Kidney (tissue), 14 donors: ENCODE measurements around the gene GMDS. TPM values are rescaled to one million over a fixed set of nuclear protein-coding genes. Genes with fewer than 3 reads are reported as not detected.
A peak's percentile ranks its signal among the peaks of the same experiment; 100 is the strongest.

Source experiments
- DNase-seq, 5 donors: peaks; one replicate each; pipeline ENCODE4 v3.0.0-alpha.2; 2013 to 2020
- FAIRE-seq: peaks from 2 replicates; lab custom pipeline; 2012; peaks lifted over from hg19 to GRCh38; lab: Jason Lieb, UNC
- H3K27ac ChIP-seq, 2 donors: one replicate each; pipeline ENCODE4 v1.7.0; 2013; ENCODE audit warnings: low read depth in 2 of 2, low read length in 2 of 2, inconsistent platforms in 1 of 2
- H3K27me3 ChIP-seq: one replicate; pipeline ENCODE4 v1.7.1; 2013; ENCODE audit warnings: low read length, inconsistent platforms; ENCODE audit not compliant: control insufficient read depth, insufficient read depth
- H3K36me3 ChIP-seq, 3 donors: one replicate each; pipeline versions ENCODE4 v1.7.0 to v1.7.1; 2013; ENCODE audit warnings: low read length in 3 of 3, control low read depth in 1 of 3, inconsistent platforms in 1 of 3; ENCODE audit not compliant: insufficient read depth in 3 of 3, control insufficient read depth in 2 of 3
- H3K4me1 ChIP-seq, 3 donors: one replicate each; pipeline versions ENCODE4 v1.7.0 to v1.7.1; 2013; ENCODE audit warnings: low read length in 3 of 3, inconsistent platforms in 1 of 3, low read depth in 1 of 3; ENCODE audit not compliant: control insufficient read depth in 2 of 3, insufficient read depth in 2 of 3
- H3K4me3 ChIP-seq, 3 donors: one replicate each; pipeline versions ENCODE4 v1.7.0 to v1.8.1; 2013; ENCODE audit warnings: low read length in 3 of 3, control low read depth in 1 of 3, inconsistent platforms in 1 of 3
- H3K9ac ChIP-seq, 3 donors: one replicate each; pipeline versions ENCODE4 v1.7.0 to v1.7.1; 2013; ENCODE audit warnings: low read length in 3 of 3, control low read depth in 1 of 3, inconsistent platforms in 1 of 3
- H3K9me3 ChIP-seq, 3 donors: one replicate each; pipeline versions ENCODE4 v1.7.0 to v1.7.1; 2013; ENCODE audit warnings: low read length in 3 of 3, control low read depth in 1 of 3, inconsistent platforms in 1 of 3; ENCODE audit not compliant: control insufficient read depth in 2 of 3, insufficient read depth in 1 of 3
- CTCF ChIP-seq: IDR thresholded peaks from 3 replicates; pipeline ENCODE4 v1.5.1; 2012; ENCODE audit warnings: mild to moderate bottlenecking, moderate library complexity, borderline replicate concordance; ENCODE audit not compliant: insufficient read depth; ENCODE audit errors: extremely low read depth
- intact Hi-C: fragments of 100-400 bp; cut with DNase I; formaldehyde crosslinking; loops from one replicate; pipeline ENCODE4 v1.11.1; 2022
- polyA plus RNA-seq: library from polyadenylated mRNA; stranded (reverse); fragments of 350-450 nt; fragmentation: Illumina TruSeq; extraction: RNeasy Lipid Tissue Mini Kit (QIAGEN cat#74804); gene quantifications from one replicate; pipeline ENCODE4 v1.2.3, GENCODE V29; 2014; ENCODE audit warnings: low read depth, low replicate concordance; ENCODE audit not compliant: insufficient read depth
- total RNA-seq: library from RNA; stranded (reverse); fragmentation: NEBNext Ultra II Directional; extraction: Animal tissue kit (Norgen Biotek cat#: 25700); gene quantifications from one replicate; pipeline ENCODE4 v1.2.1, GENCODE V29; 2021
- donor health status: control.
- donor health status: control.
- donor health status: control.
- donor health status: control.
- donor health status: control.
- donor health status: DM: yes; HTN: yes; CAD: no.
- donor health status: Normal renal cell carcinoma (clear cell type).

Gene GMDS
- total and polyA plus RNA-seq, 2 donors from 2014 or later: 49.6 to 63.7 TPM

- H3K4me3 ChIP-seq: no peak overlapping the region
- TF ChIP-seq CTCF: no peak
- no peaks in the 10 kb centered on the region for H3K36me3 ChIP-seq
- H3K27ac ChIP-seq: no peak overlapping the region
- DNase-seq (no peak), FAIRE-seq (no peak)
- no peak overlapping the region for H3K9ac ChIP-seq
- H3K27me3 ChIP-seq: no peaks in the 10 kb centered on the region
- intact Hi-C loops: no loop called here
- H3K9me3 ChIP-seq: no peaks in the 10 kb centered on the region
- peaks cover 0 to 2% (median 0%) of the 10 kb centered on the region in 3 donors for H3K4me1 ChIP-seq
These were observed 585.6 kb downstream of the GMDS start for GRCh38 chr6:1659816-1660215.

- Histone ChIP-seq H3K4me3 (no peak overlapping the region), H3K9me3 (no peaks in the 10 kb centered on the region), H3K27me3 (no peaks in the 10 kb centered on the region), H3K9ac (no peak overlapping the region), H3K27ac (no peak overlapping the region), H3K36me3 (no peaks in the 10 kb centered on the region), H3K4me1 (peaks cover 0 to 2% (median 0%) of the 10 kb centered on the region in 3 donors)
- intact Hi-C loops: no loop called here
- DNase-seq (no peak), FAIRE-seq (no peak)
- no peak for TF ChIP-seq CTCF
These were observed 587.0 kb downstream of the GMDS start for GRCh38 chr6:1658212-1659005.

GRCh38 chr6:1657771-1658165 lies 587.6 kb downstream of the GMDS start:
- no peak for TF ChIP-seq CTCF
- Histone ChIP-seq H3K4me3 (no peak overlapping the region), H3K27ac (no peak overlapping the region), H3K9ac (no peak overlapping the region), H3K9me3 (no peaks in the 10 kb centered on the region), H3K27me3 (no peaks in the 10 kb centered on the region), H3K36me3 (no peaks in the 10 kb centered on the region), H3K4me1 (peaks cover 0 to 2% (median 0%) of the 10 kb centered on the region in 3 donors)
- DNase-seq: peak in 4 of 5 donors; percentile 65 to 83 (median 72)
- no peak for FAIRE-seq
- intact Hi-C loops: no loop called here
